Activated effector memory CD4-positive, alpha-beta T cell treated with anti-CD3 and anti-CD28 coated beads, Interleukin-2, amount 50 U/mL, for 16 hours (primary cell): ENCODE data around the gene SMAD6.

ENCODE experiments used
- DNase-seq: peaks from one replicate; pipeline ENCODE4 v3.0.0-alpha.2; 2020

Gene SMAD6

GRCh38 chr15:66760968-66761725 is 59.1 kb downstream of the SMAD6 start:
- no peak for DNase-seq

GRCh38 chr15:66761726-66762595 is 59.9 kb downstream of the SMAD6 start:
- DNase-seq: no peak

GRCh38 chr15:66763186-66764071 is 61.4 kb downstream of the SMAD6 start:
- no peak for DNase-seq

GRCh38 chr15:66764072-66764786 is 62.2 kb downstream of the SMAD6 start:
- DNase-seq: no peak

- DNase-seq: no peak
Measured at GRCh38 chr15:66765478-66766281, 63.6 kb downstream of the SMAD6 start.

- DNase-seq: no peak
Measured at GRCh38 chr15:66766282-66767230, 64.5 kb downstream of the SMAD6 start.

GRCh38 chr15:66767240-66767659 is 65.2 kb downstream of the SMAD6 start:
- no peak for DNase-seq

- no peak for DNase-seq
Measured at GRCh38 chr15:66768987-66769386, 67.0 kb downstream of the SMAD6 start.

GRCh38 chr15:66770518-66771350 is 68.7 kb downstream of the SMAD6 start:
- DNase-seq: no peak

GRCh38 chr15:66771351-66771650 is 69.3 kb downstream of the SMAD6 start:
- DNase-seq: no peak

- DNase-seq: no peak
Measured at GRCh38 chr15:66772604-66773128, 70.6 kb downstream of the SMAD6 start.

GRCh38 chr15:66773129-66773873 is 71.3 kb downstream of the SMAD6 start:
- no peak for DNase-seq

GRCh38 chr15:66774001-66774814 is 72.2 kb downstream of the SMAD6 start:
- DNase-seq: peak; percentile 68

- peak; percentile 36 for DNase-seq
Measured at GRCh38 chr15:66775127-66776105, 73.4 kb downstream of the SMAD6 start.

- peak; percentile 28 for DNase-seq
Measured at GRCh38 chr15:66777054-66777453, 75.0 kb downstream of the SMAD6 start.

GRCh38 chr15:66777596-66778313 is 75.7 kb downstream of the SMAD6 start:
- DNase-seq: no peak
